ENCODE measurements around the gene AMACR. TPM values are rescaled to one million over a fixed set of nuclear protein-coding genes. Genes with fewer than 3 reads are reported as not detected.

AMACR gene
- total and polyA plus RNA-seq, 2 experiments from 2014 or later = 6.7 to 12.6 TPM

GRCh38 chr5:34013547-34013946 lies 5.7 kb upstream of the AMACR start (continued):
- no peak for TF ChIP-seq ZNF462 (CRISPR knock-in tag; IDR thresholded peaks at IDR 0.05)
- TF ChIP-seq ETS1 (IDR thresholded peaks at IDR 0.05) = no peak
- TF ChIP-seq JUNB (IDR thresholded peaks at IDR 0.05; ENCODE audit: unreplicated experiment) = no peak
- TF ChIP-seq NANOG (IDR thresholded peaks at IDR 0.05; ENCODE audit: borderline replicate concordance) = no peak
- no peak for TF ChIP-seq EZH2 (IDR thresholded peaks at IDR 0.05; ENCODE audit: low read depth, unreplicated experiment)
- TF ChIP-seq EZH2phosphoT487 (IDR thresholded peaks at IDR 0.05; ENCODE audit: unreplicated experiment) = no peak
- no peak for TF ChIP-seq POLR2AphosphoS5 (IDR thresholded peaks at IDR 0.05; ENCODE audit: low read depth)
- no peak for TF ChIP-seq STAT1 (IDR thresholded peaks at IDR 0.05; ENCODE audit: unreplicated experiment)

DNA sequence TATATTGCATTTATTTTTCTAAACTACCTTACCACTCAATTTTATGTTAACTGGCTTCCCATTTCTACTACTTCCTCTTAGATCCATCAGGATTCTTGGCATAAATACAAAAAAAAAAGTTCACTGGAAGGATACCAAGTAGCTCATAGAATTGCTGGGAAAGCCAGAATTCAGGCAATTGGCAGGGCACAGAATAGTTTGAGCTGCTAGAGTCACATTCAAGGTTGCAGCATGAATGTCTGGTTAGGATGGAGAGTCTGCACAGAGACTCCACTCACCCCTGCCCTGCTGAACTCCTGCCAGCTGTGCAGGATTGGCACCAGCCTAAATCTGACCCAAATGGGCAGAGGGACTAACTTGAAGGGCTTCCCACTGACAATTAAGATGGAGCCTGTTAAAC lies 4.9 kb upstream of the AMACR start:
- Histone ChIP-seq H3K27ac (ENCODE audit: low read depth) (no peak overlapping the region), H3K27me3 (ENCODE audit: insufficient read depth) (no peaks in the 10 kb centered on the region), H3K4me2 (no peak overlapping the region), H3K36me3 (ENCODE audit: insufficient read depth) (no peaks in the 10 kb centered on the region), H3K4me1 (ENCODE audit: insufficient read depth) (no peaks in the 10 kb centered on the region), H4K20me1 (replicated peaks; ENCODE audit: insufficient read depth) (no peaks in the 10 kb centered on the region), H3K9me2 (ENCODE audit: insufficient read depth) (no peaks in the 10 kb centered on the region), H2AFZ (no peak overlapping the region), H3F3A (replicated peaks; ENCODE audit: low read depth) (no peaks in the 10 kb centered on the region), H3K79me2 (replicated peaks; ENCODE audit: insufficient read depth) (no peaks in the 10 kb centered on the region), H3K4me3 (no peak overlapping the region)
- Mint-ChIP-seq H3K9me3 (no peaks in the 10 kb centered on the region), H3K36me3 (ENCODE audit: low read depth) (no peaks in the 10 kb centered on the region), H3K27ac (no peak overlapping the region), H3K4me1 (peaks cover 5% of the 10 kb centered on the region; the same call in 1 of the 3 replicates), H3K4me3 (no peak overlapping the region), H3K27me3 (ENCODE audit: insufficient read depth, low read depth, poor library complexity) (peaks cover 4% of the 10 kb centered on the region)
- TF ChIP-seq POLR2AphosphoS5 (IDR thresholded peaks at IDR 0.05; ENCODE audit: low read depth) = no peak
- TF ChIP-seq EZH2 (IDR thresholded peaks at IDR 0.05; ENCODE audit: low read depth, unreplicated experiment) = no peak
- TF ChIP-seq ETS1 (IDR thresholded peaks at IDR 0.05) = no peak
- ATAC-seq (no peak), DNase-seq (ENCODE audit: low spot score) (no peak)
